Measurements from ENCODE around the gene INTS1. TPM values are rescaled to one million over a fixed set of nuclear protein-coding genes. Genes with fewer than 3 reads are reported as not detected.

INTS1 gene
- total and polyA plus RNA-seq, 2 of the 4 experiments (the other 2 are of a cell fraction) = 9.3 to 40.1 TPM

- ATAC-seq (ENCODE audit: low read depth) (no peak), DNase-seq (no peak)
- CTCF ChIA-PET = no interaction called here
- no TSS peak for BruUV-seq (replicated peaks)
- H3K4me1 ChIP-seq (ENCODE audit: control insufficient read depth, insufficient read depth, low read length) = peaks cover 15% of the 10 kb centered on the region
- no peak overlapping the region for H2AFZ ChIP-seq (replicated peaks; ENCODE audit: low read length, poor library complexity)
- H2BK20ac ChIP-seq (ENCODE audit: low read depth, low read length) = no peak overlapping the region
- no peak overlapping the region for H3K4me3 ChIP-seq (ENCODE audit: insufficient read depth, low read depth, low read length)
- H2BK120ac ChIP-seq (ENCODE audit: low read depth, low read length) = no peak overlapping the region
- no peak overlapping the region for H2AK9ac ChIP-seq (replicated peaks; ENCODE audit: low read depth, low read length, poor library complexity)
- H3K14ac ChIP-seq (replicated peaks; ENCODE audit: low read depth, low read length) = no peak overlapping the region
- no peak overlapping the region for H4K5ac ChIP-seq (ENCODE audit: low read depth, low read length)
- no peak overlapping the region for H3K9ac ChIP-seq (ENCODE audit: low read depth, low read length)
- no peak overlapping the region for H2AK5ac ChIP-seq (ENCODE audit: low read depth, low read length)
- in situ Hi-C loops (cut with MboI; ENCODE audit: low sequenced_read_pairs) (no loop called here), intact Hi-C loops (cut with micrococcal nuclease) (no loop called here), dilution Hi-C loops (cut with HindIII; ENCODE audit: low sequenced_read_pairs, unreplicated experiment) (no loop called here)
- H2BK15ac ChIP-seq (ENCODE audit: low read depth, low read length) = no peak overlapping the region
- TF ChIP-seq RCOR1 (IDR thresholded peaks at IDR 0.05; ENCODE audit: insufficient replicate concordance, low read length) = no peak
- no peak for TF ChIP-seq MAZ (IDR thresholded peaks at IDR 0.05; ENCODE audit: borderline replicate concordance, low read depth, low read length)
- TF ChIP-seq MXI1 (IDR thresholded peaks at IDR 0.05; ENCODE audit: borderline replicate concordance, low read depth, low read length) = no peak
- TF ChIP-seq NFE2L2 (IDR thresholded peaks at IDR 0.05; ENCODE audit: low read depth, low read length) = no peak
- no peak for TF ChIP-seq BHLHE40 (IDR thresholded peaks at IDR 0.05; ENCODE audit: low read depth, low read length)
- TF ChIP-seq CHD1 (IDR thresholded peaks at IDR 0.05; ENCODE audit: low read depth, low read length) = no peak
- TF ChIP-seq SMC3 (IDR thresholded peaks at IDR 0.05; ENCODE audit: low read depth, low read length) = no peak
- no peak for TF ChIP-seq FOS (IDR thresholded peaks at IDR 0.05; ENCODE audit: low read depth, low read length)
- no peak for TF ChIP-seq POLR2A (IDR thresholded peaks at IDR 0.05; ENCODE audit: low read depth, low read length)
- no peak for TF ChIP-seq CEBPB (IDR thresholded peaks at IDR 0.05; ENCODE audit: low read depth, low read length)
- no peak for TF ChIP-seq RFX5 (IDR thresholded peaks at IDR 0.05; ENCODE audit: low read depth, low read length)
- no peak for TF ChIP-seq ELK1 (IDR thresholded peaks at IDR 0.05; ENCODE audit: borderline replicate concordance, low read depth, low read length)
- no peak for TF ChIP-seq MAFK (IDR thresholded peaks at IDR 0.05; ENCODE audit: low read depth, low read length)
- TF ChIP-seq CTCF (conservative IDR thresholded peaks at IDR 0.05; ENCODE audit: low read depth, low read length) = no peak
- no peak for TF ChIP-seq USF2 (IDR thresholded peaks at IDR 0.05; ENCODE audit: low read depth, low read length)
- H3K9me1 ChIP-seq (ENCODE audit: insufficient read depth, low read length) = no peaks in the 10 kb centered on the region
- H3K79me1 ChIP-seq (ENCODE audit: low read depth in 1 of 2, low read length in 2 of 2) = peaks cover 0 to 6% of the 10 kb centered on the region in 2 experiments; a peak in 1 of 4 replicates
- H3K4ac ChIP-seq (ENCODE audit: low read depth, low read length) = no peak overlapping the region
- H3K4me2 ChIP-seq (ENCODE audit: low read depth, low read length) = no peak overlapping the region
- H3K27ac ChIP-seq (ENCODE audit: insufficient read depth, low read length) = no peak overlapping the region
- no peaks in the 10 kb centered on the region for H4K20me1 ChIP-seq (ENCODE audit: insufficient read depth, low read length)
- no peak overlapping the region for H4K8ac ChIP-seq (ENCODE audit: low read depth in 2 of 2, low read length in 2 of 2)
- no peak overlapping the region for H4K91ac ChIP-seq (ENCODE audit: insufficient read depth, low read depth, low read length)
- H3K9me3 ChIP-seq (ENCODE audit: control insufficient read depth, insufficient read depth, low read length) = no peaks in the 10 kb centered on the region
- H3K56ac ChIP-seq (ENCODE audit: extremely low read depth, insufficient read depth, low read length) = no peak overlapping the region
- POLR2A ChIA-PET (ENCODE audit: unreplicated experiment) = no interaction called here
- no peak overlapping the region for H3K23ac ChIP-seq (ENCODE audit: low read depth, low read length)
- WGBS, 2 experiments (ENCODE audit: extremely low coverage in 2 of 2, insufficient read length in 1 of 2) = 78% methylated on average over 17 of the region's 24 CpGs; no CpG with 5 or more reads in 1 of the 2 experiments
- H3K36me3 ChIP-seq (ENCODE audit: control insufficient read depth, insufficient read depth, low read length) = peaks cover 35% of the 10 kb centered on the region
- H3K27me3 ChIP-seq (ENCODE audit: control insufficient read depth, insufficient read depth, low read length) = no peaks in the 10 kb centered on the region
- H3K18ac ChIP-seq (ENCODE audit: low read depth, low read length) = no peak overlapping the region
- no peak overlapping the region for H2BK5ac ChIP-seq (ENCODE audit: low read depth, low read length, poor library complexity, severe bottlenecking)
Observed at GRCh38 chr7:1444925-1445322, 59.3 kb downstream of the INTS1 start.

All from IMR-90 (cell line).